ENCODE results near the gene LRCOL1.

Gene LRCOL1

DNA sequence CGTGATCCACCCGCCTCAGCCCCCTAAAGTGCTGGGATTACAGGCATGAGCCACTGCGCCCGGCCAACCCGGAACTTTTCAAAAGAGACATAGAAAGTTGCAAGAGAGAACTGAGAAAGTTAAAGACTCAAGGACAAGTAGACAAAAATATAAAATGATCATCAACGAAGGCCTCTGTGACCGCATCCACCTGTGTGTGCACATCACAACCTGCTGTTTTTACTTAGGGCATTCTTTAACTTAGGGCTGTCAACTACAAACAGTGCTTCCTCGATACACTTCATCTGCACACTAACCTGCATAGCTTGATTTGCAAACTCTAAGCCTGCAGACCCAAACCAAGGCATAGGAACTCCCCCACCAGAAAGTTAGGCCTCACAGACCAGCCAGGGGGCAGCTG lies 23.0 kb upstream of the LRCOL1 start (continued):
- TF ChIP-seq, protein P1, sequence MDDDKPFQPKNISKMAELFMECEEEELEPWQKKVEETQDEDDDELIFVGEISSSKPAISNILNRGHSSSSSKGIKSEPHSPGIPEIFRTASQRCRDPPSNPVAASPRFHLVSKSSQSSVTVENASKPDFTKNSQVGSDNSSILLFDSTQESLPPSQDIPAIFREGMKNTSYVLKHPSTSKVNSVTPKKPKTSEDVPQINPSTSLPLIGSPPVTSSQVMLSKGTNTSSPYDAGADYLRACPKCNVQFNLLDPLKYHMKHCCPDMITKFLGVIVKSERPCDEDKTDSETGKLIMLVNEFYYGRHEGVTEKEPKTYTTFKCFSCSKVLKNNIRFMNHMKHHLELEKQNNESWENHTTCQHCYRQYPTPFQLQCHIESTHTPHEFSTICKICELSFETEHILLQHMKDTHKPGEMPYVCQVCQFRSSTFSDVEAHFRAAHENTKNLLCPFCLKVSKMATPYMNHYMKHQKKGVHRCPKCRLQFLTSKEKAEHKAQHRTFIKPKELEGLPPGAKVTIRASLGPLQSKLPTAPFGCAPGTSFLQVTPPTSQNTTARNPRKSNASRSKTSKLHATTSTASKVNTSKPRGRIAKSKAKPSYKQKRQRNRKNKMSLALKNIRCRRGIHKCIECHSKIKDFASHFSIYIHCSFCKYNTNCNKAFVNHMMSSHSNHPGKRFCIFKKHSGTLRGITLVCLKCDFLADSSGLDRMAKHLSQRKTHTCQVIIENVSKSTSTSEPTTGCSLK (tag by site-specific recombination; IDR thresholded peaks at IDR 0.05) = no peak

DNA sequence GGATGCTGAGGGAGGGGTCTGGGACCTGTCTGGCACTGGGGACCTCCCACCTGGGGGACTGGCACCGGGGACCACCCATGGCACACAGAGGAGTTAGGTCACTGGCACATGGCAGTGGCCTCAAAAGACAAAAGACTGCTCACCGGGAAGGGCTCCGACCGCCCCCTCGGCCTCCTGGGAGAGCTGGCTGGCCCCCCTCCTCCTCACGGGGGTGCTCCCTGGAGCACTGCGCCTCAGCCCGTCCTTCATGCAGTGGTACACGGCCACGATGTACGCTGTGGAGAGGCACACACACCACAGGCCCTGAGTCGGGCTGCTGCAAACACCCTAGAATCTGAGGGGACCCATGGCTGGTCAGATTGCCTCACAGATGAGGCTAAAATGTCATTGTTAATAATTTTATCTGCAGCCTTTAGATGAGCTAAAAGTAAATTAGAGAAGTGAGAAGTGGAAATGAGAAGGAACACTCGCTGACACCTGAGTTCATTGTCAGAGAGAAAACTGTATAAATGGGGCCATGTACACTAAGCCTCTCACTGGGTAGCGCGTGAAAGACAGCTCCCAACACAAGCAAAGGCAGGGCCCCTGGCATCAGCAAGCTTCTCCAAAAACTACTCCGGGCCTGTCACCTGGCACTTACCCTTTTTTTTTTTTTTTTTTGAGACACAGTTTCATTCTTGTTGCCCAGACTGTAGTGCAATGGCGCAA lies 22.3 kb upstream of the LRCOL1 start:
- CTCF ChIA-PET = interaction anchor here (0.6 to 1.1 kb wide), 2 partner anchors 10 to 33 kb away, joined by 3 to 4 read pairs; no protein-coding TSS in a partner anchor
- H3K27ac ChIP-seq (ENCODE audit: extremely low read depth, low read depth, low read length) = no peak overlapping the region
- H3K9me3 ChIP-seq (ENCODE audit: control insufficient read depth, insufficient read depth, low read depth, low read length) = no peaks in the 10 kb centered on the region
- H3K4me3 ChIP-seq (ENCODE audit: low read depth, low read length) = no peak overlapping the region
- H3K36me3 ChIP-seq (ENCODE audit: control insufficient read depth in 2 of 2, insufficient read depth in 1 of 2, low read length in 2 of 2) = peaks cover 37 to 96% of the 10 kb centered on the region in 2 experiments
- TF ChIP-seq ZBTB48 (tag by site-specific recombination; IDR thresholded peaks at IDR 0.05) = no peak
- no peak for TF ChIP-seq ZNF423 (tag by site-specific recombination; IDR thresholded peaks at IDR 0.05)
- TF ChIP-seq ZBTB20 (tag by site-specific recombination; IDR thresholded peaks at IDR 0.05) = peak; percentile 31; the same call in 1 of the 2 replicates
- no peak for TF ChIP-seq ZNF274 (IDR thresholded peaks at IDR 0.05; ENCODE audit: low read length)
- no peak for TF ChIP-seq ZNF274 (tag by site-specific recombination; IDR thresholded peaks at IDR 0.05; ENCODE audit: borderline replicate concordance)
- POLR2A ChIA-PET = no interaction called here
- H3K4me1 ChIP-seq (ENCODE audit: control insufficient read depth, insufficient read depth, low read length) = no peaks in the 10 kb centered on the region

DNA sequence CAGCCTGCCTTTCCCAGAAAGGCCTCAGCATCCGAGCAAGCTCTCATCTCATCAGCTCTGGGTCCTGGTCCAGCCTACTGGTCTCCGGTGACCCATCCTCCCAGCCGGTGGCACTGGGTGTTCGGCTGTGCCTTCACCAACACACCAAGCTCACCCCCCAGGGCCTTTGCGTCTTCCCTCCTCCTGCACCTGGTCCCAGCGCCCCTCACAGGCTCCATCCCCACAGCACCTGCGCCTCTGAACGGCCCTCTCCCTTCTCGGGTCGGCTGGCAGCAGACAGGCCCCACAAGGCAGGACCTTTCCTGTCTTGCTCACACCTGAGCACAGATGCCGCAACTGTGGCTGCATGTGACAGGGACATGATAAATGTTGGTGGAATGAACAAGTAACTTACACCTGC lies 21.3 kb upstream of the LRCOL1 start:
- Histone ChIP-seq H3K4me1 (ENCODE audit: control insufficient read depth, insufficient read depth, low read length) (no peaks in the 10 kb centered on the region), H3K36me3 (ENCODE audit: control insufficient read depth in 2 of 2, insufficient read depth in 1 of 2, low read length in 2 of 2) (peaks cover 31 to 95% of the 10 kb centered on the region in 2 experiments), H3K4me3 (ENCODE audit: low read depth, low read length) (no peak overlapping the region), H3K27ac (ENCODE audit: extremely low read depth, low read depth, low read length) (0 out of 2 replicates have a peak overlapping the region, but pooled peaks have one; percentile 14), H3K9me3 (ENCODE audit: control insufficient read depth, insufficient read depth, low read depth, low read length) (no peaks in the 10 kb centered on the region)
- TF ChIP-seq ZNF223 (tag by site-specific recombination; IDR thresholded peaks at IDR 0.05) = no peak
- TF ChIP-seq, protein P2, sequence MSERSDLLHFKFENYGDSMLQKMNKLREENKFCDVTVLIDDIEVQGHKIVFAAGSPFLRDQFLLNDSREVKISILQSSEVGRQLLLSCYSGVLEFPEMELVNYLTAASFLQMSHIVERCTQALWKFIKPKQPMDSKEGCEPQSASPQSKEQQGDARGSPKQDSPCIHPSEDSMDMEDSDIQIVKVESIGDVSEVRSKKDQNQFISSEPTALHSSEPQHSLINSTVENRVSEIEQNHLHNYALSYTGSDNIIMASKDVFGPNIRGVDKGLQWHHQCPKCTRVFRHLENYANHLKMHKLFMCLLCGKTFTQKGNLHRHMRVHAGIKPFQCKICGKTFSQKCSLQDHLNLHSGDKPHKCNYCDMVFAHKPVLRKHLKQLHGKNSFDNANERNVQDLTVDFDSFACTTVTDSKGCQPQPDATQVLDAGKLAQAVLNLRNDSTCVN (tag by site-specific recombination; optimal IDR thresholded peaks at IDR 0.05) = peak; percentile 6
- POLR2A ChIA-PET = no interaction called here
- CTCF ChIA-PET = interaction anchor here (0.6 kb wide), 1 partner anchor 36 kb away, joined by 3 read pairs; no protein-coding TSS in a partner anchor

DNA sequence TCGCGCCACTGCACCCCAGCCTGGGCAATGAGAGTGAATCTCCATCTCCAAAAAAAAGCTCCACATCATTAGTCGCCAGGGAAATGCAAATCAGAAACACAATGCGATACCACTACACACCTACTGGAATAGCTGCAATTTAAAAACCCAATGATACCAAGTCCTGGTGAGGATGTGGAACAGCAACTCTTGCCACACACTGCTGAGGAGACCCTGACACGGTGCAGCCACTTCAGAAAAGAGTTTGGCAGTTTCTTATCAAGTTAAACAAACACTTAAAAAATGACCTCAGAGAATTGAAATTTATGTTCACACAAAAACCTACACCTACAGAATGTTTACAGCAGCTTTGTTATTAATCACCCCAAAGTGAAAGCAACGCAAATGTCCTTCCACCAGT lies 20.3 kb upstream of the LRCOL1 start:
- ChIA-PET CTCF (interaction anchor here (0.9 to 1.3 kb wide), 2 partner anchors 10 to 16 kb away, joined by 3 read pairs; no protein-coding TSS in a partner anchor), POLR2A (no interaction called here)
- peaks cover 25 to 95% of the 10 kb centered on the region in 2 experiments for H3K36me3 ChIP-seq (ENCODE audit: control insufficient read depth in 2 of 2, insufficient read depth in 1 of 2, low read length in 2 of 2)
- no peaks in the 10 kb centered on the region for H3K4me1 ChIP-seq (ENCODE audit: control insufficient read depth, insufficient read depth, low read length)
- no peaks in the 10 kb centered on the region for H3K9me3 ChIP-seq (ENCODE audit: control insufficient read depth, insufficient read depth, low read depth, low read length)
- no peak overlapping the region for H3K27ac ChIP-seq (ENCODE audit: extremely low read depth, low read depth, low read length)
- no peak overlapping the region for H3K4me3 ChIP-seq (ENCODE audit: low read depth, low read length)
- TF ChIP-seq ZNF174 (tag by site-specific recombination; IDR thresholded peaks at IDR 0.05) (no peak), ZNF184 (tag by site-specific recombination; IDR thresholded peaks at IDR 0.05) (peak; percentile 89; the same call in 1 of the 2 replicates), ZNF10 (tag by site-specific recombination; IDR thresholded peaks at IDR 0.05) (peak; percentile 81)
- TF ChIP-seq, protein P3, sequence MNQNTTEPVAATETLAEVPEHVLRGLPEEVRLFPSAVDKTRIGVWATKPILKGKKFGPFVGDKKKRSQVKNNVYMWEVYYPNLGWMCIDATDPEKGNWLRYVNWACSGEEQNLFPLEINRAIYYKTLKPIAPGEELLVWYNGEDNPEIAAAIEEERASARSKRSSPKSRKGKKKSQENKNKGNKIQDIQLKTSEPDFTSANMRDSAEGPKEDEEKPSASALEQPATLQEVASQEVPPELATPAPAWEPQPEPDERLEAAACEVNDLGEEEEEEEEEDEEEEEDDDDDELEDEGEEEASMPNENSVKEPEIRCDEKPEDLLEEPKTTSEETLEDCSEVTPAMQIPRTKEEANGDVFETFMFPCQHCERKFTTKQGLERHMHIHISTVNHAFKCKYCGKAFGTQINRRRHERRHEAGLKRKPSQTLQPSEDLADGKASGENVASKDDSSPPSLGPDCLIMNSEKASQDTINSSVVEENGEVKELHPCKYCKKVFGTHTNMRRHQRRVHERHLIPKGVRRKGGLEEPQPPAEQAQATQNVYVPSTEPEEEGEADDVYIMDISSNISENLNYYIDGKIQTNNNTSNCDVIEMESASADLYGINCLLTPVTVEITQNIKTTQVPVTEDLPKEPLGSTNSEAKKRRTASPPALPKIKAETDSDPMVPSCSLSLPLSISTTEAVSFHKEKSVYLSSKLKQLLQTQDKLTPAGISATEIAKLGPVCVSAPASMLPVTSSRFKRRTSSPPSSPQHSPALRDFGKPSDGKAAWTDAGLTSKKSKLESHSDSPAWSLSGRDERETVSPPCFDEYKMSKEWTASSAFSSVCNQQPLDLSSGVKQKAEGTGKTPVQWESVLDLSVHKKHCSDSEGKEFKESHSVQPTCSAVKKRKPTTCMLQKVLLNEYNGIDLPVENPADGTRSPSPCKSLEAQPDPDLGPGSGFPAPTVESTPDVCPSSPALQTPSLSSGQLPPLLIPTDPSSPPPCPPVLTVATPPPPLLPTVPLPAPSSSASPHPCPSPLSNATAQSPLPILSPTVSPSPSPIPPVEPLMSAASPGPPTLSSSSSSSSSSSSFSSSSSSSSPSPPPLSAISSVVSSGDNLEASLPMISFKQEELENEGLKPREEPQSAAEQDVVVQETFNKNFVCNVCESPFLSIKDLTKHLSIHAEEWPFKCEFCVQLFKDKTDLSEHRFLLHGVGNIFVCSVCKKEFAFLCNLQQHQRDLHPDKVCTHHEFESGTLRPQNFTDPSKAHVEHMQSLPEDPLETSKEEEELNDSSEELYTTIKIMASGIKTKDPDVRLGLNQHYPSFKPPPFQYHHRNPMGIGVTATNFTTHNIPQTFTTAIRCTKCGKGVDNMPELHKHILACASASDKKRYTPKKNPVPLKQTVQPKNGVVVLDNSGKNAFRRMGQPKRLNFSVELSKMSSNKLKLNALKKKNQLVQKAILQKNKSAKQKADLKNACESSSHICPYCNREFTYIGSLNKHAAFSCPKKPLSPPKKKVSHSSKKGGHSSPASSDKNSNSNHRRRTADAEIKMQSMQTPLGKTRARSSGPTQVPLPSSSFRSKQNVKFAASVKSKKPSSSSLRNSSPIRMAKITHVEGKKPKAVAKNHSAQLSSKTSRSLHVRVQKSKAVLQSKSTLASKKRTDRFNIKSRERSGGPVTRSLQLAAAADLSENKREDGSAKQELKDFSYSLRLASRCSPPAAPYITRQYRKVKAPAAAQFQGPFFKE (tag by site-specific recombination; IDR thresholded peaks at IDR 0.05; ENCODE audit: borderline replicate concordance) = no peak
